ENCODE data around the gene SLC5A2.

DNA sequence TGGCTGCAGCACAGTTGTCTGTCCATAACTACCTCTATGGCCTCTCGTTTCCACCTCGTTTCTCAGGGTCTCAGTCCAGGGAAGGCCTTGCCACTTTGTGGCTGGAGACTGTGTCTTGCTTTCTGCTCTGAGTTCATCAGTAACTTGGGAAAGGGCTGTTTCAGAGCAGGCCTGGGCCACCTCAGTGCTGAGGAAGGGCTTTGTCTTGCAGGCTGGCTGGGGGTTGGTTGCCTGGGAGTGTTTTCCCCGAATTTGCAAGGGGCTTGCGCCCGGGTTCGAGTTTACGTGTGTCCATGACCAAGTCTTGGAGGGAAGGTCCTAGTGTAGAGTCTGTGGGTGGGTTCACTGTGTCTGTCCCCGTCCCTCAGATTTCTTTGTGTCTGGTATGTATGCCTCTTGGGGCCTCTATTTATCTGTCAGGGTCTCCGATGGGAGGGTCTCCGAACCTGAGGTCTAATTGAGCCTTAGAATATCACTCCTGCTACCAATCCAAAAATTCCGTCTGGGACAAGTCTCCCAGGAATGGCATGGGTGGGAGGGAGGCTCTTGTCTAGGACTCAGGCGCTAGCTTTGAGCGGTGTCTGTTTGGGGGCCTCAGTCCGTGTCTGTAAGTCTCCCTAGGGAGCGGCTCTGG is 11.6 kb upstream of the SLC5A2 start:
- TF ChIP-seq, protein P1, sequence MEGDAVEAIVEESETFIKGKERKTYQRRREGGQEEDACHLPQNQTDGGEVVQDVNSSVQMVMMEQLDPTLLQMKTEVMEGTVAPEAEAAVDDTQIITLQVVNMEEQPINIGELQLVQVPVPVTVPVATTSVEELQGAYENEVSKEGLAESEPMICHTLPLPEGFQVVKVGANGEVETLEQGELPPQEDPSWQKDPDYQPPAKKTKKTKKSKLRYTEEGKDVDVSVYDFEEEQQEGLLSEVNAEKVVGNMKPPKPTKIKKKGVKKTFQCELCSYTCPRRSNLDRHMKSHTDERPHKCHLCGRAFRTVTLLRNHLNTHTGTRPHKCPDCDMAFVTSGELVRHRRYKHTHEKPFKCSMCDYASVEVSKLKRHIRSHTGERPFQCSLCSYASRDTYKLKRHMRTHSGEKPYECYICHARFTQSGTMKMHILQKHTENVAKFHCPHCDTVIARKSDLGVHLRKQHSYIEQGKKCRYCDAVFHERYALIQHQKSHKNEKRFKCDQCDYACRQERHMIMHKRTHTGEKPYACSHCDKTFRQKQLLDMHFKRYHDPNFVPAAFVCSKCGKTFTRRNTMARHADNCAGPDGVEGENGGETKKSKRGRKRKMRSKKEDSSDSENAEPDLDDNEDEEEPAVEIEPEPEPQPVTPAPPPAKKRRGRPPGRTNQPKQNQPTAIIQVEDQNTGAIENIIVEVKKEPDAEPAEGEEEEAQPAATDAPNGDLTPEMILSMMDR (IDR thresholded peaks at IDR 0.05): no peak
- TF ChIP-seq POLR2A (IDR thresholded peaks at IDR 0.05): no peak
